Peyer's patch (tissue), 4 donors: ENCODE results near the gene EDC4. TPM values are rescaled to one million over a fixed set of nuclear protein-coding genes. Genes with fewer than 3 reads are reported as not detected.
A peak's percentile ranks its signal among the peaks of the same experiment; 100 is the strongest.

Experiments used
- DNase-seq, 3 donors: peaks; one replicate each; pipeline ENCODE4 v3.0.0-alpha.2; 2017 to 2019
- H3K27ac ChIP-seq, 4 donors: fragments of 200-600 bp; sonication (generic); one replicate each; pipeline ENCODE4 v1.5.1; 2016 to 2019
- H3K27me3 ChIP-seq, 2 donors: fragments of 200-600 bp; sonication (generic); one replicate each; pipeline ENCODE4 v1.5.1; 2019
- H3K36me3 ChIP-seq, 3 donors: fragments of 200-600 bp; sonication (generic); one replicate each; pipeline ENCODE4 v1.5.1; 2016 to 2019
- H3K4me1 ChIP-seq, 4 donors: fragments of 200-600 bp; sonication (generic); one replicate each; pipeline ENCODE4 v1.5.1; 2016 to 2019
- H3K4me3 ChIP-seq, 4 donors: fragments of 200-600 bp; sonication (generic); 1 replicate in 3 of 4; 2 replicates in 1 of 4; pipeline ENCODE4 v1.5.1; 2016 to 2019; ENCODE audit warnings: mild to moderate bottlenecking in 1 of 4
- H3K9me3 ChIP-seq, 4 donors: fragments of 200-600 bp; sonication (generic); one replicate each; pipeline ENCODE4 v1.5.1; 2016 to 2019; ENCODE audit warnings: mild to moderate bottlenecking in 1 of 4
- CTCF ChIP-seq, 6 experiments: fragments of 450-650 bp in 4 of 6; fragments of 200-600 bp in 2 of 6; sonication (generic) in 1 of 6; IDR thresholded peaks; one replicate each; pipeline ENCODE4 v1.5.1; 2017 to 2019; ENCODE audit warnings: antibody characterized with exemption in 6 of 6, mild to moderate bottlenecking in 3 of 6, moderate library complexity in 1 of 6
- POLR2A ChIP-seq, 2 donors: fragments of 450-650 bp; IDR thresholded peaks; one replicate each; pipeline ENCODE4 v1.5.1; 2017; ENCODE audit warnings: antibody characterized with exemption in 2 of 2, mild to moderate bottlenecking in 2 of 2, moderate library complexity in 2 of 2
- total RNA-seq, 4 donors: library from RNA; depleted of rRNA; stranded (reverse); fragments of >200 nt; gene quantifications; one replicate each; pipeline ENCODE4 v1.1.0, GENCODE V29; 2016

EDC4 gene
- total RNA-seq, 4 donors from 2014 or later = 94.2 to 154 (median 114) TPM

DNA sequence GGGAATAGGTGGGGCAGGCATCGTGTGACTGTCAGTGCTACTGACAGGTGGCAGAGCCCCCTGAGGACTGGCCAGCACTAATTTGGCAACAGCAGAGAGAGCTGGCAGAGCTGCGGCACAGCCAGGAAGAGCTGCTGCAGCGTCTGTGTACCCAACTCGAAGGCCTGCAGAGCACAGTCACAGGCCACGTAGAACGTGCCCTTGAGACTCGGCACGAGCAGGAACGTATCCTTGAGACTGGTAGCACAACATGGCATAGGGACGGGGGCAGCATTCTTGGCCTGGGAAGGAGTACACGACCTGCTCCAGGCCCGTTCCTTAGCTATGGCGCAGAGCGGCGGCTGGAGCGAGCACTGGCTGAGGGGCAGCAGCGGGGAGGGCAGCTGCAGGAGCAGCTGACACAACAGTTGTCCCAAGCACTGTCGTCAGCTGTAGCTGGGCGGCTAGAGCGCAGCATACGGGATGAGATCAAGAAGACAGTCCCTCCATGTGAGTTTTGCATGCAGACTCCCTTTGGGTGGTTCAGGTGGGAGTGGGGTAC lies 8.8 kb downstream of the EDC4 start:
- DNase-seq = no peak
- Histone ChIP-seq H3K27ac (peak overlapping the region in 1 of 4 donors; percentile 69), H3K27me3 (no peaks in the 10 kb centered on the region), H3K4me3 (no peak overlapping the region), H3K9me3 (no peaks in the 10 kb centered on the region), H3K4me1 (peaks cover 0 to 17% (median 0%) of the 10 kb centered on the region in 4 donors), H3K36me3 (peaks cover 0 to 93% (median 7%) of the 10 kb centered on the region in 3 donors)
- TF ChIP-seq CTCF (IDR thresholded peaks at IDR 0.05) = no peak
- TF ChIP-seq POLR2A (IDR thresholded peaks at IDR 0.05) = no peak

GRCh38 chr16:67882374-67883145 lies 9.7 kb downstream of the EDC4 start:
- Histone ChIP-seq H3K4me3 (no peak overlapping the region), H3K27me3 (no peaks in the 10 kb centered on the region), H3K9me3 (no peaks in the 10 kb centered on the region), H3K27ac (peak overlapping the region in 2 of 4 donors; percentile 59 to 69), H3K36me3 (peaks cover 0 to 85% (median 7%) of the 10 kb centered on the region in 3 donors), H3K4me1 (peaks cover 0 to 17% (median 0%) of the 10 kb centered on the region in 4 donors)
- DNase-seq = no peak
- TF ChIP-seq POLR2A (IDR thresholded peaks at IDR 0.05) (no peak), CTCF (IDR thresholded peaks at IDR 0.05) (no peak)

GRCh38 chr16:67883146-67883871 lies 10.5 kb downstream of the EDC4 start:
- Histone ChIP-seq H3K4me3 (no peak overlapping the region), H3K9me3 (no peaks in the 10 kb centered on the region), H3K27ac (peak overlapping the region in 2 of 4 donors; percentile 59 to 69), H3K4me1 (peaks cover 0 to 17% (median 0%) of the 10 kb centered on the region in 4 donors), H3K27me3 (no peaks in the 10 kb centered on the region), H3K36me3 (peaks cover 0 to 77% (median 7%) of the 10 kb centered on the region in 3 donors)
- DNase-seq = peak in 2 of 3 donors; percentile 67 to 75
- TF ChIP-seq CTCF (IDR thresholded peaks at IDR 0.05) = peak in 1 of 6 experiments; percentile 90
- no peak for TF ChIP-seq POLR2A (IDR thresholded peaks at IDR 0.05)

DNA sequence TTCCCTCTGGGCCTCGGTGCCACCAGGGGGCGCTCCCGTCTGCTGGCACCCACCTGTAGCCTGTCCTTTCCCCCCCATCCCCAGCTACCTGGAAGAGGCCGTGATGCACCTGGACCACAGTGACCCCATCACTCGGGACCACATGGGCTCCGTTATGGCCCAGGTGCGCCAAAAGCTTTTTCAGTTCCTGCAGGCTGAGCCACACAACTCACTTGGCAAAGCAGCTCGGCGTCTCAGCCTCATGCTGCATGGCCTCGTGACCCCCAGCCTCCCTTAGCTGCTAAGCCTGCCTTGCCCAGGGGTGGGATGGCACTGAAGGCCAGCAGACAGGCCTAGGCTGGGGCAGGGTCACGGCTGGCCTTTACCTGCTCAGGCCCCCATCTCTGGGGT lies 11.0 kb downstream of the EDC4 start:
- Histone ChIP-seq H3K9me3 (no peaks in the 10 kb centered on the region), H3K27ac (peak overlapping the region in 2 of 4 donors; percentile 59 to 69), H3K36me3 (peaks cover 0 to 72% (median 4%) of the 10 kb centered on the region in 3 donors), H3K4me1 (peaks cover 0 to 17% (median 0%) of the 10 kb centered on the region in 4 donors), H3K27me3 (no peaks in the 10 kb centered on the region), H3K4me3 (no peak overlapping the region)
- TF ChIP-seq CTCF (IDR thresholded peaks at IDR 0.05) (peak in 5 of 6 experiments; percentile 68 to 83 (median 77)), POLR2A (IDR thresholded peaks at IDR 0.05) (no peak)
- DNase-seq = peak; percentile 74 to 85 (median 77)

GRCh38 chr16:67884684-67885083 lies 11.8 kb downstream of the EDC4 start, which contains the start of gene NRN1L:
TSS of gene NRN1L (plus strand) at chr16:67884885. CDS start at chr16:67884904, 19 bp downstream.
- H3K36me3 ChIP-seq = peaks cover 0 to 63% (median under 1%) of the 10 kb centered on the region in 3 donors
- peaks cover 0 to 17% (median 0%) of the 10 kb centered on the region in 4 donors for H3K4me1 ChIP-seq
- peak; percentile 31 to 77 (median 75) for DNase-seq
- peak within 1 kb of the TSS in 2 of 4 donors; percentile 59 to 69 for H3K27ac ChIP-seq
- H3K27me3 ChIP-seq = no peaks in the 10 kb centered on the region
- no peak within 1 kb of the TSS for H3K4me3 ChIP-seq
- H3K9me3 ChIP-seq = no peaks in the 10 kb centered on the region
- no peak for TF ChIP-seq CTCF (IDR thresholded peaks at IDR 0.05)
- TF ChIP-seq POLR2A (IDR thresholded peaks at IDR 0.05) = no peak
